Astrocyte (in vitro differentiated cells and primary cell): ENCODE results near the gene PLD4.

Experiments used
- EZH2 ChIP-seq: IDR thresholded peaks from 2 replicates; pipeline ENCODE4 v1.6.1; 2012; ENCODE audit warnings: mild to moderate bottlenecking, low read length, inconsistent platforms; ENCODE audit not compliant: insufficient read depth
- TF ChIP-seq, protein P1 (sequence below): IDR thresholded peaks from 2 replicates; pipeline ENCODE4 v1.5.1; 2011; ENCODE audit warnings: low read depth, mild to moderate bottlenecking, inconsistent platforms, low read length, moderate library complexity; ENCODE audit not compliant: insufficient read depth

DNA sequence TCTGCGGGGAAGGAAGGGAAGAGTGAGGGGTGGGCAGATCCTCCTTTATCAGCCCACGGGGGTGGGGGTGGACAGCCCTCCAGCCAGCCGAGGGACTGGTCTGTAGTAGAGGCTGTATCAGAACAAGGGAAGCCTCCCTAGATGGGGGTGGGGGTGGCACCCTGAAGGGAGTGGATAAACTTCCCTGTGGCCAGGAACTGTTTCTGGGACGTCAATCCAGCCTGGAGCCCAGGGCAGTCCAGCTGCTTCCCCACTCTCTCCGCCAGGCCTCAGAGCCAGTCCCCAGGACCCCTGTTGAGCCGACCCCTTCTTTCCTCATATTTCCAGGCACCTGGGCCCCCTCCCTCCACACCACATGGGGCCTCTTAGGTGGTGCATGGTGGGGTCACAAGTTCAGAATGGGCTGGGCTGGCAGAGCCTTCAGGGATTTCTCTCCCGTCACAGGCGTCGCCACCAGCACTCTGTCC is 6.7 kb downstream of the PLD4 start:
- TF ChIP-seq, protein P1, sequence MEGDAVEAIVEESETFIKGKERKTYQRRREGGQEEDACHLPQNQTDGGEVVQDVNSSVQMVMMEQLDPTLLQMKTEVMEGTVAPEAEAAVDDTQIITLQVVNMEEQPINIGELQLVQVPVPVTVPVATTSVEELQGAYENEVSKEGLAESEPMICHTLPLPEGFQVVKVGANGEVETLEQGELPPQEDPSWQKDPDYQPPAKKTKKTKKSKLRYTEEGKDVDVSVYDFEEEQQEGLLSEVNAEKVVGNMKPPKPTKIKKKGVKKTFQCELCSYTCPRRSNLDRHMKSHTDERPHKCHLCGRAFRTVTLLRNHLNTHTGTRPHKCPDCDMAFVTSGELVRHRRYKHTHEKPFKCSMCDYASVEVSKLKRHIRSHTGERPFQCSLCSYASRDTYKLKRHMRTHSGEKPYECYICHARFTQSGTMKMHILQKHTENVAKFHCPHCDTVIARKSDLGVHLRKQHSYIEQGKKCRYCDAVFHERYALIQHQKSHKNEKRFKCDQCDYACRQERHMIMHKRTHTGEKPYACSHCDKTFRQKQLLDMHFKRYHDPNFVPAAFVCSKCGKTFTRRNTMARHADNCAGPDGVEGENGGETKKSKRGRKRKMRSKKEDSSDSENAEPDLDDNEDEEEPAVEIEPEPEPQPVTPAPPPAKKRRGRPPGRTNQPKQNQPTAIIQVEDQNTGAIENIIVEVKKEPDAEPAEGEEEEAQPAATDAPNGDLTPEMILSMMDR = no peak
- TF ChIP-seq EZH2 = no peak
